HTERT RPE-1 (cell line): Measurements from ENCODE around the gene ZC3H12D.
"Not testable (repeated sequence)": the region's sequence is repeated elsewhere in the genome, so short reads cannot be mapped to it uniquely, and the experiment has no call there.

Source experiments
- in situ Hi-C: fragments of 300-500 bp; cut with MboI; formaldehyde crosslinking; loops from 4 replicates; pipeline ENCODE4 v1.14.3; 2020; ENCODE audit warnings: low sequenced_read_pairs

The ZC3H12D gene

DNA sequence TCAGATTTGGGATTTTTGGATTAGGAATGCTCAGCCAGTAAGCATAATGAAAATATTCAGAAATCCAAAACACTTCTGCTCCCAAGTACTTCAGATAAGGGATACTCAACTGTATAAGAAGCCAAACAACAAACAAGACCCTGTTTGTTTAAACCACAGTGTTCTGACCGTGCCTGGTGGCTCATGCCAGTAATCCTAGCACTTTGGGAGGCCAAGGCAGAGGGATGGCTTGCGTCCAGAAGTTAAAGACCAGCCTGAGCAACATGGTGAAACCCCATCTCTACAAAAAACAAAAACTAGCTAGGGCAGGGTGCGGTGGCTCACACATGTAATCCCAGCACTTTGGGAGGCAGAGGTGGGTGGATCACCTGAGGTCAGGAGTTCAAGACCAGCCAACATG, 24.6 kb downstream of the ZC3H12D start:
- in situ Hi-C loops: not testable (repeated sequence)

DNA sequence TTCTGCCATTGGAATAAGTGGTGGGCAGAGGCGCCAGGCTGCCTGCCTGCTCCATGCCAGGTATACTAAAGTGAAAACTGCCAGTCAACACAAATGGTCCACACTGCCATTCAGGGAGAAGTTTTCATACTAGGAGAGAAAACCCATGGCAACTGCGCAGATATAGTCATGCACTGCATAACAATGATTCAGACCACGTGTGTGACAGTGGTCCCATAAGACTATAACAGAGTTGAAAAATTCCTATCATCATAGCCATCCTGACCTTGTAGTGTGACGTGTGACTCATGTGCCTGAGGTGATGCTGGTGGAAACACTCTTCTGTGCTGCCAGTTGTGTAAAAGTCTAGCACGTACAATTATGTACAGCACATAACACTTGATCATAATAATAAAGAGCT, 25.1 kb downstream of the ZC3H12D start:
- in situ Hi-C loops: no loop called here

- in situ Hi-C loops: no loop called here
Observed at GRCh38 chr6:149458806-149459205, 26.0 kb downstream of the ZC3H12D start.

GRCh38 chr6:149458196-149458595, 26.6 kb downstream of the ZC3H12D start:
- in situ Hi-C loops: no loop called here

GRCh38 chr6:149457316-149457884, 27.4 kb downstream of the ZC3H12D start:
- in situ Hi-C loops: no loop called here

DNA sequence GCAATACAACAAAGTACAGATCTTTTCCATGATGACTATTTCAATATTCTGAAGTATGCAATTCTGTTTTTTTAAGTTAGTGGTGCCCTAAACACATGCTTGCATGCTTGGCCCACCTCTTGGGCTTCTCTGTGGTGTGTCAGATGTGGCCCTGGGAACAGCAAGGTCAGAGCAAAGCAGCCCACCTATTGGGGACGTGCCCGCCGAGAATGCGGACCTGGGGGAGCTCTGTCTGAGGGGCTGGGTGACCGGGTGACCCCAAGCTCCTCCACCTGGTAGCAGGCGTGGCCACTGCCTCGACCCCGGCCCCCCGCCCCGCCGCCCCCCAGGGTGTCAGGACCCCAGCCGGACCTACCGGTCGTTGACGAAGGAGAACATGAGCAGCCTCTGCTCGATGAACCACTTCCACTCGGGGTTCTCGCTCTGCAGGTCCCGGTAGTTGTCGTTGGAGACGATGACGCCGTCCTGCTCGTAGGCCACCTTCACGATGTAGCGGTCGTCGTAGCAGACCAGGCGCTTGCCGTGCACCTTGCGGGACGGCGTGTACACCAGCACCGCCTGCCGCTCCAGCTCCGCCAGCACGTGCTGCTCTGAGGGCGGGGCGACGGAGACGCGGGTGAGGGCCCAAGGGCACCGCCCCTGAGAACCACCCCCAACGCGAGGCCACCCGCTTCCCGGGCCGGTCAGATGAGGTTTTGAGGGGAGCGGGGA, 28.3 kb downstream of the ZC3H12D start:
- in situ Hi-C loops: no loop called here

DNA sequence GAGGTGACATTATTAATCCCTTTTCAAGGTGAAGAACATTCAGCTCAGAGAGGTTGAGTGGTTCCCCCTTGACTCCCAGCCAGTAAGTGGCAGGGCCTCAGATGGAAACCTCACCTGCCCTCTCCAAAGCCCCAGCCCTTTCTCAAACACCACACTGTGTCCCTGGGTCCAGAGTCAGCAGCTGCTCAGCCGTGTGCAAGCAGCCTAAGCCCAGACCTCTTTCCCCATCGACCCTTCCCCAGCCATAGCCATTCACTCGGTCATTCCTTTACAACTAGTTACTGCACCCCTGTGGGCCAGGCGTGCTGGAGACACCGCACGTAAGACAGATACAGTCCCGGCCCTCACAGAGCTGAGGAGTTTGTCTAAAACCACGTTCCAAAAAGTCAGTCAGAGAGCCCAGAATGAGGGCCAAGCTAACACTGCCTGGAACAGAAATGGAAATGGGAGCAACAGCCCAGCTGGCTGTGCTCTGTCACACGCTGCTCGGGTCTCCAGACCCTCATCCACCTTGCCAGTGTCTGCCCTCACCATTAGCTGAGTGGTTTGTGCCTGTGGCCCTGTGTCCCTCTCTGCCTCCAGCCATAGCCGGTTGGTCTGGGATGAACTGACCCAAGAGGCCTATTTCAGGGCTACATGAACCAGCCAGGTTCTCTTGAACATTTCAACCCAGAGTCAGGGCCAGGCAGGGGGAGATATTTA, 29.6 kb downstream of the ZC3H12D start:
- in situ Hi-C loops: no loop called here

DNA sequence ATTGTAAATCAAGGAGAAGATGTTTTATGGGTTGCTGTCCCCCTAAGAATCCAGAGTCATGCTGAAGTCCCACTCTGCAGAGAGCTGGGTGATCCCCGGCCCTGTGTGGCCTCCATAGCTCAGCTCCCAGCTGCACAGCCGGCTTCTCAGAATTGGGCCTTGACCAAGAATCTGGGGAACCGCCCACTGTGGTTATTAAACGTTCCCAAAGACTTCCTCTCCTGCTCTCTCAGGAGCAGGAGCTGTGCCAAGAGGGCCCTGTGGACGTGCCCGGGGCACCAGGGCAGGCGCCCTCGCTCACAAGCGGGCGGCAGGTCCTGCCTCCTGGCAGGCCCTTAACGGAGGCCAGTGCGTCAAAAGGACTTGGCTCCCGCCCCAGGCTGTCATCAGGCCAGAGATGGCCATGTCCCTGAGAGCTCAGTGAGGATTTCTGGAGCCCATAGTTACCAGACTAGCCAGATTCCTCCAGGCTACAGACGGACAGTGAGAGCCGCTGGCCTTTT, 30.4 kb downstream of the ZC3H12D start:
- in situ Hi-C loops: no loop called here

- in situ Hi-C loops: no loop called here
Observed at GRCh38 chr6:149453597-149454345, 31.0 kb downstream of the ZC3H12D start.

- in situ Hi-C loops: no loop called here
Observed at GRCh38 chr6:149452037-149452939, 32.5 kb downstream of the ZC3H12D start.

GRCh38 chr6:149451376-149452036, 33.3 kb downstream of the ZC3H12D start:
- in situ Hi-C loops: no loop called here

DNA sequence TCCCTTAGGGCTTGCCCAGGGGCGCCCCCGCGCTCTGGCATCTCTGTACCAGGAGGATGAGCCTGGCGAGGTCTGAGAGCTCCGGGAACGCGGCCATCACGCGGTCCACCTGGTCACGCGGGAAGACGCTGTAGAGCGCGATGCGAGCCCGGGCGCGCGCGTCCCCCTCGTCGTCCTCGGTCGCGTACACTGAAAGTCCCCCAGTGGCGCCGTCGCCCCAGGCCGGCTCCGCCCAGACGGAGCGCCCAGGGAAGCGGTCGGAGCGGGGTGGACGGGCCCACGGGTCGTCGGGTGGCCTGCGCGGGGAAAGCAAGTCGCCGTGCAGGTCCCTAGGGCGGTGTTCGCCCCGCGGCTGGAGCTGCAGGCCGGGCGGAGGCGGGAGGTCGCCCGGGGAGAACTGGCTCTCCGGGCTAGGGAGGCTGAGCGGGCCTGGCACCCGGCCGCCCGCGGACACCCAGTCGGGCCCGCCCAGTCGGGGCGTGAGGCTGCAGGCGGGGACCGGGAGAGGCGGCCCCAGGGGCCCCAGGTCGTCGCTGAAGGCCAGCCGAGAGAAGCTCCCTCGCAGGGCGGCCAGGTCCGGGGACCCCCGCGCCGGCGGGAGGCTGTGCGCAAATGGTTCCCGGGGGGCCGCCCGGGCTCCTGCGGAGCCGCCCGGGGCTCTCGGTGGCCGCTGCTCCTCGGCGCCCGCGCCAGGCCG, 34.0 kb downstream of the ZC3H12D start:
- in situ Hi-C loops: no loop called here

DNA sequence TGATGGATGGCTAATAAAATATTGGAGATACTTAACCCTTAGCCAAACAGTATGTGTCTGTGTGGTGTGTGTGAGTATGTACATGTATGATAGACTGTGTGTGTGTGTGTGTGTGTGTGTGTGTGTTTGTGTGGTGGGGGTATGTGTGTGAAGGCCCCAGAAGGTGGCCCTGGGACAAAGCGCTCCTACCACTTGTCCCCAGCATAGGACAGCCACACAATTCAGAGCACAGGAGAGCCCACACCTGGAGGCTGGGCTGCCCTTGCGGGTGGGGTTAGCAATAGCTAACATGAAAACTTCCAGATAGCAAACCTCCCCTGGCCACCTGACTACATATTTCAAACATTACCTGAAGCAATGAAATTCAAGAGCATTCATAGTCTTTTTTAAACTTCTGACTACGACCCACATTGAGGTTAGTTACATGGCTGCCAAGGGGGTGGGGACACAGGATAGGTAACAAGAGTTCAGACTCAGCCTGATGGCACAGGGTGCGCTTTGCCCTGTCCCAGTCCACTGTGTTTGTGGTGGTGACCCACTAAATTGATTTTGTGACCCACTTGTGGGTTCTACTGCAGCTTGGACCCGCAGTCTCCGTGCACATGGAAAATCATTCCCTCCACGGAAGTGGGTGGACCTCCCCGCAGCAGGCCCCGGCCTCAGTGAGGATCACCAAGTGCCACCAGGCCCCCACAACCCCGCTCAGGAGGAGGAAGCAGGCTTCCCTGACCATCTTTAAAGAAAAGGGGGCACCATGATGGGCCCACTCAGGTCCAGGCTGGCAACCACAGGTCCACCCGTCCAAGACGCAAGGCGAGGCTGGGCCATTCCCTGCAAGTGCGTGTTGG, 34.8 kb downstream of the ZC3H12D start:
- in situ Hi-C loops: no loop called here

DNA sequence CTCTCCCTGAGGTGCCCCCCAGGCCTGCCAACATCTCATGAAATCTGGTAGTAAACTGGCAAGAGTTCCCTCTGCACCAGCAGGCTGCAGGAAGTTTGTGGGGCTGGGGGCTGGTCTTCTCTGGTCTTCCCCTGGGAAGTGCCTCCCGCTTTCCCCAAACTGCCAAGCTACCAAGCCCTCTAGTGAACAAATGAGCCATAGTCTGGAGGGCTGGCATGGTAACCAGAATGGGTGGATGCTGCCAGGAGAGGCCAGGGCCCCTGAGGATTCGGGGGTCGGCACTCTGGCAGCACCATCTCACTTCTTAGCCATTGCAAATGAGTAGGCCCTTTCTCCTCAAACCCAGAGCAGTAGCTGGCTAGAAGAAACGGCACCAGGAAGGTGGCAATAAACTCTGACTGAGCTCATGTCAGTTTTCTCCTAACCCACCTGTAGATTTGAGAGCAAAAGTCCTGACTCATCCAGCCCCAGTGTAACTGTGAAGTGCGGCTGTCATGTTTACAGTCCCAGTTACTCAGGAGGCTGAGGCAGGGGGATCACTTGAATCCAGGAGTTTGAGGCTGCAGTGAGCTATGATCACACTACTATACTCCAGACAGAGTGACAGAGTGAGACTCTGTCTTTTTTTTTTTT, 35.9 kb downstream of the ZC3H12D start:
- in situ Hi-C loops: no loop called here

DNA sequence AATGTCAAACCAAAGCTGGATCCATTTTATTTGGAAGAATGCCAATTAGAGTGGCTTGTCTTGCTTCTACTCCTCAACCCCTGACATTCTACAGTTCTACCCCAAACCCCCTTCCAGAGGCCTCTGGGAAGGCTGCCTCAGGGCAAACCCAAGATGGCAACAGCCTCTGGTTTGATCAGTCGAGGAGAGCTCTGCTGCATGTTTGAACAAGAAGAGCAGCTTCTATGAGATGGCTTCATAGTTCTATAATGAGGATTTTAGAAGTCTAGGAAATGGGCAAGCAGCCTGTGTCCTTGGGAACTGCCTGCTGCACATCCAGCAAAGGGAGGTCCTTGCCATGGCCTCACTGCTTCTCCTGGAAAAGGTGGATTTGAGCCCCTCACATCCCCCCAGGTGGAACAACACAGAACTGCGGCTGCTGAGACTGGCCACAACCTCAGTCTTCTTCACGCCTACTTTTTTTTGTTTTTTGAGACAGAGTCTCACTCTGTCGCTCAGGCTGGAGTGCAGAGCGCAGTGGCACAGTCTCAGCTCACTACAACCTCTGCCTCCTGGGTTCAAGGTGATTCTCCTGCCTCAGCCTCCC, 37.9 kb downstream of the ZC3H12D start:
- in situ Hi-C loops: no loop called here

DNA sequence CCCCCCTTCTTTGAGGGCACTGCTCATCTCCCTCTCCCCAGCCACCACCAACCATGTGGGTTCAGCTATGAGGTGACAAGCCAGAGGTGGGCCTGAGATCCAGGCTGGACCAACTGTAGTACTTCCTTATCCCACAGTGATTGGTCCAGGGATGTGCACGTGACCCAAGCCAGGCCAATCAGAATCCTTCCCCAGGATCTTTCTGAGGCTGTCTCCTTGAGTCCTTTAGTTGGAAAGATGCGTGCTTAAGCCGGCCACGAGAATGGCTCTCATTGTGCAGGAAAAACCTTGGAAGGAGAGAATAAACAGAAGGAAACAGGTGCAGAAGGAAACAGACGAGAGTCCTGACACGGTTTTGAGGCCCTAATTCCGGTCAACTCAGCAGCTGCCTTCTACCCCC, 39.2 kb downstream of the ZC3H12D start:
- in situ Hi-C loops: no loop called here

GRCh38 chr6:149445095-149445466, 39.7 kb downstream of the ZC3H12D start:
- in situ Hi-C loops: no loop called here
